Astrocyte (in vitro differentiated cells and primary cell): Measurements from ENCODE around the gene MSH5. TPM values are rescaled to one million over a fixed set of nuclear protein-coding genes. Genes with fewer than 3 reads are reported as not detected.

Source experiments
- DNase-seq: peaks from one replicate; pipeline ENCODE4 v3.0.0-alpha.2; 2010; ENCODE audit warnings: low read depth
- FAIRE-seq: peaks from 2 replicates; lab custom pipeline; 2011; peaks lifted over from hg19 to GRCh38; lab: Jason Lieb, UNC
- H2AFZ ChIP-seq: 2 replicates; pipeline ENCODE4 v1.6.0; 2012; ENCODE audit warnings: low read depth, low read length, inconsistent platforms
- H3K27ac ChIP-seq: 2 replicates; pipeline ENCODE4 v1.5.1; 2011; ENCODE audit warnings: low read depth, low read length, inconsistent platforms
- H3K27me3 ChIP-seq: 2 replicates; pipeline ENCODE4 v1.6.0; 2011; ENCODE audit warnings: low read length, inconsistent platforms; ENCODE audit not compliant: insufficient read depth
- H3K36me3 ChIP-seq: 2 replicates; pipeline ENCODE4 v1.5.1; 2011; ENCODE audit warnings: low read length, inconsistent platforms; ENCODE audit not compliant: insufficient read depth
- H3K4me1 ChIP-seq: 2 replicates; pipeline ENCODE4 v1.5.1; 2011; ENCODE audit warnings: low read length, inconsistent platforms; ENCODE audit not compliant: insufficient read depth
- H3K4me2 ChIP-seq: 2 replicates; pipeline ENCODE4 v1.6.0; 2012; ENCODE audit warnings: low read length, inconsistent platforms
- H3K4me3 ChIP-seq: 2 replicates; pipeline ENCODE4 v1.5.1; 2011; ENCODE audit warnings: low read depth, mild to moderate bottlenecking, low read length, inconsistent platforms; ENCODE audit not compliant: insufficient read depth
- H3K79me2 ChIP-seq: 2 replicates; pipeline ENCODE4 v1.6.0; 2012; ENCODE audit warnings: mild to moderate bottlenecking, low read length, inconsistent platforms; ENCODE audit not compliant: insufficient read depth
- H3K9ac ChIP-seq: 2 replicates; pipeline ENCODE4 v1.6.0; 2012; ENCODE audit warnings: mild to moderate bottlenecking, low read length, inconsistent platforms
- H3K9me3 ChIP-seq: 2 replicates; pipeline ENCODE4 v1.5.1; 2012; ENCODE audit warnings: low read depth, mild to moderate bottlenecking, low read length, inconsistent platforms; ENCODE audit not compliant: insufficient read depth
- H4K20me1 ChIP-seq: 2 replicates; pipeline ENCODE4 v1.6.0; 2012; ENCODE audit warnings: low read length, inconsistent platforms; ENCODE audit not compliant: insufficient read depth
- H3K27ac Mint-ChIP-seq: one replicate; pipeline ENCODE4 v1.8.0; 2021; ENCODE audit warnings: mild to moderate bottlenecking, mixed read lengths; ENCODE audit not compliant: unreplicated experiment
- H3K27me3 Mint-ChIP-seq: one replicate; pipeline ENCODE4 v1.8.0; 2021; ENCODE audit warnings: low read depth, mixed read lengths; ENCODE audit not compliant: unreplicated experiment
- H3K36me3 Mint-ChIP-seq: one replicate; pipeline ENCODE4 v1.8.0; 2021; ENCODE audit warnings: low read depth, mixed read lengths; ENCODE audit not compliant: unreplicated experiment
- H3K4me1 Mint-ChIP-seq: one replicate; pipeline ENCODE4 v1.8.0; 2021; ENCODE audit warnings: low read depth, mixed read lengths; ENCODE audit not compliant: unreplicated experiment
- H3K4me3 Mint-ChIP-seq: one replicate; pipeline ENCODE4 v1.8.0; 2021; ENCODE audit warnings: mild to moderate bottlenecking, moderate library complexity, mixed read lengths; ENCODE audit not compliant: unreplicated experiment
- H3K9me3 Mint-ChIP-seq: one replicate; pipeline ENCODE4 v1.8.0; 2021; ENCODE audit warnings: mild to moderate bottlenecking, mixed read lengths; ENCODE audit not compliant: unreplicated experiment
- CTCF ChIP-seq: IDR thresholded peaks from 2 replicates; pipeline ENCODE4 v1.5.1; 2011; ENCODE audit warnings: low read depth, mild to moderate bottlenecking, inconsistent platforms, low read length, moderate library complexity; ENCODE audit not compliant: insufficient read depth
- EZH2 ChIP-seq: IDR thresholded peaks from 2 replicates; pipeline ENCODE4 v1.6.1; 2012; ENCODE audit warnings: mild to moderate bottlenecking, low read length, inconsistent platforms; ENCODE audit not compliant: insufficient read depth
- total RNA-seq: library from RNA; stranded (reverse); gene quantifications from 2 replicates; pipeline ENCODE4 v1.2.1, GENCODE V29; 2021

MSH5 gene
- total RNA-seq, 1 donor from 2014 or later: 6.8 TPM

DNA sequence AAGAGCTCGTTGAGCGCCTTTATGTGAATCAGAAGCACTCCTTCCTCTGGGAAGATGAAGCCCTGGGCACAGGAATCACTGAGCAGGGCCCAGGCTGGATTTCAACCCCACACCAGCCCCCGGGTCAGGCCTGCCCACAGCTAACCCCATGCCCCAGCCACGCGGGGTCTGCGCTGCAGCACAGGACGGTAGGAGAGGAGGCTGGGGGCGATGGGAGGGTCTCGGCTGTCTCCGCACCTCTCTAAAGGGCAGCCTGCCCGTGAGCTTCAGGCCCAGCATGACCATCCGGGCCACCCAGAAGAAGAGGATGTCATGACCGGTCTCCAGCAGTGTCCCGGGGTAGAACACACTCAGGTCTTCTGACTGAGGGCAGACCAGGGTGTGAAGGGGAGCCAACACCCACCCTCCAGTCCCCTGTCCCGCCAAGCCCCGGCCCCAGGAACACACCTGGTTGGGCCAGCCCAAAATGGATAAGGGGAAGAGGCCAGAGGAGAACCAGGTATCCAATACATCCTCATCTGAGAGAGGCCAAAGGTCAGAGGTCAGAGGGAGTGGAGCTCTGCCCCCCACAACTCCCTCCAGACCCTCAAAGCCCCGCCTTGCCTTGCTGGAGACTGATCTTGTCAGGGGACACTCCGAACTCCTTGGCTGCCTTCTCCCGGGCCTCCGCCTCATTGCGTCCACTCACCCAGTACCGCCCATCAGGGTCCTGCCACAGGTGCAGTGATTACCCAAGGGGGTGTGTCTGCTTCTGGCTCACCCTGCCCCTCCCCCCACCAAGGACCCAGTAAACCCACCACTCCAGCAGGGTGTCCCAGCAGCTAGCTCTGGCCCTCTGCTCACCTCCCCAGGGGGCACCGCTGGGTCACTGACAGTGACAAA is 41.7 kb downstream of the MSH5 start:
- Mint-ChIP-seq H3K27me3 (no peaks in the 10 kb centered on the region), H3K4me3 (no peak overlapping the region), H3K9me3 (no peaks in the 10 kb centered on the region), H3K36me3 (peaks cover 29% of the 10 kb centered on the region), H3K27ac (no peak overlapping the region), H3K4me1 (peaks cover 4% of the 10 kb centered on the region)
- no peak overlapping the region for H3K4me3 ChIP-seq
- DNase-seq (no peak), FAIRE-seq (no peak)
- no peaks in the 10 kb centered on the region for H3K9me3 ChIP-seq
- no peak overlapping the region for H3K9ac ChIP-seq
- H3K79me2 ChIP-seq: no peaks in the 10 kb centered on the region
- peaks cover 20% of the 10 kb centered on the region for H3K36me3 ChIP-seq
- no peaks in the 10 kb centered on the region for H3K27me3 ChIP-seq
- no peak overlapping the region for H2AFZ ChIP-seq
- no peak overlapping the region for H3K4me2 ChIP-seq
- TF ChIP-seq EZH2 (no peak), CTCF (no peak)
- H3K4me1 ChIP-seq: peaks cover 14% of the 10 kb centered on the region
- no peak overlapping the region for H3K27ac ChIP-seq
- peaks cover 9% of the 10 kb centered on the region for H4K20me1 ChIP-seq

- FAIRE-seq: no peak
- TF ChIP-seq CTCF (no peak), EZH2 (no peak)
Observed at GRCh38 chr6:31782126-31782855, 42.5 kb downstream of the MSH5 start.

More at GRCh38 chr6:31782126-31782855, 42.5 kb downstream of the MSH5 start:
- Histone ChIP-seq H2AFZ (no peak overlapping the region), H3K9me3 (no peaks in the 10 kb centered on the region), H3K9ac (no peak overlapping the region), H3K36me3 (peaks cover 20% of the 10 kb centered on the region), H4K20me1 (peaks cover 9% of the 10 kb centered on the region), H3K4me3 (no peak overlapping the region), H3K4me1 (peaks cover 5% of the 10 kb centered on the region), H3K27me3 (no peaks in the 10 kb centered on the region), H3K27ac (no peak overlapping the region), H3K4me2 (no peak overlapping the region), H3K79me2 (no peaks in the 10 kb centered on the region)
- peaks cover 4% of the 10 kb centered on the region for H3K4me1 Mint-ChIP-seq
- H3K9me3 Mint-ChIP-seq: no peaks in the 10 kb centered on the region
- peaks cover 29% of the 10 kb centered on the region for H3K36me3 Mint-ChIP-seq
- H3K27ac Mint-ChIP-seq: no peak overlapping the region
- no peak overlapping the region for H3K4me3 Mint-ChIP-seq
- H3K27me3 Mint-ChIP-seq: no peaks in the 10 kb centered on the region
- no peak for DNase-seq
